Measurements from ENCODE around the gene IFNLR1. TPM values are rescaled to one million over a fixed set of nuclear protein-coding genes. Genes with fewer than 3 reads are reported as not detected.

The IFNLR1 gene
- total RNA-seq, 1 experiment from 2014 or later, result 9.6 TPM

GRCh38 chr1:24113641-24114033 is 73.5 kb downstream of the IFNLR1 start:
- H2BK120ac ChIP-seq (ENCODE audit: low read depth, low read length, poor library complexity, severe bottlenecking), result no peak overlapping the region
- H3K4me3 Mint-ChIP-seq, result no peak overlapping the region
- no peak for TF ChIP-seq CTCF (conservative IDR thresholded peaks at IDR 0.05)

More at GRCh38 chr1:24113641-24114033, 73.5 kb downstream of the IFNLR1 start:
- Histone ChIP-seq H2BK5ac (ENCODE audit: insufficient read length, low read length) (no peak overlapping the region), H2BK15ac (ENCODE audit: low read depth, low read length) (no peak overlapping the region), H2BK20ac (ENCODE audit: low read depth, low read length, poor library complexity, severe bottlenecking) (no peak overlapping the region), H2AK5ac (ENCODE audit: insufficient read length, low read length) (no peak overlapping the region), H3K18ac (ENCODE audit: insufficient read length, low read depth, low read length) (no peak overlapping the region), H3K4me2 (ENCODE audit: insufficient read depth, insufficient read length, low read length) (no peak overlapping the region), H3T11ph (ENCODE audit: low read length) (no peak overlapping the region), H3K56ac (ENCODE audit: insufficient read length, low read depth, low read length) (no peak overlapping the region), H3K4me1 (ENCODE audit: insufficient read depth, low read length) (peaks cover 4% of the 10 kb centered on the region; the same call in 1 of the 2 replicates), H3K27me3 (ENCODE audit: insufficient read depth, low read length) (no peaks in the 10 kb centered on the region), H2BK12ac (ENCODE audit: insufficient read length, low read depth, low read length) (no peak overlapping the region), H3K23ac (ENCODE audit: insufficient read length, low read depth, low read length) (no peak overlapping the region), H3K9ac (ENCODE audit: extremely low read depth, insufficient read length, low read length) (no peak overlapping the region), H3K27ac (ENCODE audit: insufficient read length, low read depth, low read length) (no peak overlapping the region), H3K4ac (ENCODE audit: low read depth, low read length) (no peak overlapping the region), H4K5ac (ENCODE audit: insufficient read length, low read depth, low read length) (no peak overlapping the region), H3K79me1 (ENCODE audit: insufficient read depth, low read depth, low read length, poor library complexity, severe bottlenecking) (no peaks in the 10 kb centered on the region), H4K91ac (ENCODE audit: insufficient read length, low read depth, low read length) (no peak overlapping the region), H3K23me2 (ENCODE audit: insufficient read length, low read depth, low read length, poor library complexity, severe bottlenecking) (no peaks in the 10 kb centered on the region), H3K14ac (ENCODE audit: insufficient read depth, low read length) (no peak overlapping the region), H4K8ac (replicated peaks; ENCODE audit: insufficient read length, low read depth, low read length) (no peak overlapping the region), H3K79me2 (ENCODE audit: insufficient read depth, low read length) (no peaks in the 10 kb centered on the region), H4K20me1 (ENCODE audit: control insufficient read depth, insufficient read depth, insufficient read length) (no peaks in the 10 kb centered on the region), H3K9me3 (ENCODE audit: control insufficient read depth, low read depth, low read length) (no peaks in the 10 kb centered on the region), H2AFZ (ENCODE audit: low read length) (no peak overlapping the region)
- no peaks in the 10 kb centered on the region for H3K36me3 Mint-ChIP-seq (ENCODE audit: insufficient read depth in 1 of 3, low read depth in 3 of 3)
- H3K9me3 Mint-ChIP-seq, result no peaks in the 10 kb centered on the region
- no CpG with 5 or more reads among the region's 6 CpGs for WGBS (ENCODE audit: extremely low coverage, insufficient read length, low lambda C conversion rate)
- H3K27me3 Mint-ChIP-seq (ENCODE audit: low read depth), result peaks cover 15% of the 10 kb centered on the region
- H3K27ac Mint-ChIP-seq, result peak overlapping the region in 1 of 3 experiments; percentile 2; a peak in 1 of 7 replicates
- no peak for DNase-seq
- peaks cover 29 to 45% of the 10 kb centered on the region in 2 experiments for H3K4me1 Mint-ChIP-seq

All from H9 (cell line).